Neural progenitor cell (in vitro differentiated cells): ENCODE measurements around the gene KIF9. TPM values are rescaled to one million over a fixed set of nuclear protein-coding genes. Genes with fewer than 3 reads are reported as not detected.
A peak's percentile ranks its signal among the peaks of the same experiment; 100 is the strongest.

ENCODE experiments used
- DNase-seq: peaks from one replicate; pipeline ENCODE4 v3.0.0-alpha.2; 2016; ENCODE audit warnings: low spot score
- H2AFZ ChIP-seq: fragments of 200-600 bp; sonication (generic); replicated peaks from 2 replicates; pipeline ENCODE4 v1.6.1; 2016; ENCODE audit warnings: antibody characterized with exemption
- H3F3A ChIP-seq: fragments of 200-600 bp; sonication (generic); 2 replicates; pipeline ENCODE4 v1.6.1; 2016; ENCODE audit warnings: antibody characterized with exemption, low read depth
- H3K27ac ChIP-seq: fragments of 200-600 bp; sonication (generic); 2 replicates; pipeline ENCODE4 v1.5.1; 2016; ENCODE audit warnings: mild to moderate bottlenecking
- H3K27me3 ChIP-seq: fragments of 200-600 bp; sonication (generic); 2 replicates; pipeline ENCODE4 v1.6.1; 2016; ENCODE audit warnings: mild to moderate bottlenecking, moderate library complexity
- H3K36me3 ChIP-seq: fragments of 200-600 bp; sonication (generic); 2 replicates; pipeline ENCODE4 v1.5.1; 2016
- H3K4me1 ChIP-seq: fragments of 200-600 bp; sonication (generic); 2 replicates; pipeline ENCODE4 v1.6.1; 2016; ENCODE audit warnings: mixed run types
- H3K4me2 ChIP-seq: fragments of 200-600 bp; sonication (generic); 2 replicates; pipeline ENCODE4 v1.6.1; 2016
- H3K4me3 ChIP-seq: fragments of 200-600 bp; sonication (generic); 2 replicates; pipeline ENCODE4 v1.5.1; 2016
- H3K79me2 ChIP-seq: fragments of 200-600 bp; sonication (generic); 2 replicates; pipeline ENCODE4 v1.6.1; 2016; ENCODE audit warnings: low read depth
- H3K9ac ChIP-seq: fragments of 200-600 bp; sonication (generic); 2 replicates; pipeline ENCODE4 v1.6.1; 2016
- H3K9me3 ChIP-seq: fragments of 200-600 bp; sonication (generic); 2 replicates; pipeline ENCODE4 v1.5.1; 2016; ENCODE audit warnings: low read depth
- H4K20me1 ChIP-seq: fragments of 200-600 bp; sonication (generic); 2 replicates; pipeline ENCODE4 v1.6.1; 2016; ENCODE audit warnings: low read depth
- H3K27ac Mint-ChIP-seq: 3 replicates; pipeline ENCODE4 v1.8.0; 2021; ENCODE audit warnings: mixed read lengths
- H3K27me3 Mint-ChIP-seq: 2 replicates; pipeline ENCODE4 v1.8.0; 2022; ENCODE audit warnings: low read depth, mild to moderate bottlenecking, inconsistent platforms, moderate library complexity, mixed read lengths; ENCODE audit not compliant: insufficient read depth
- H3K36me3 Mint-ChIP-seq: 3 replicates; pipeline ENCODE4 v1.8.0; 2021; ENCODE audit warnings: mixed read lengths
- H3K4me1 Mint-ChIP-seq: 3 replicates; pipeline ENCODE4 v1.8.0; 2021; ENCODE audit warnings: mixed read lengths
- H3K4me3 Mint-ChIP-seq: 3 replicates; pipeline ENCODE4 v1.8.0; 2021; ENCODE audit warnings: mild to moderate bottlenecking, moderate library complexity, mixed read lengths
- H3K9me3 Mint-ChIP-seq: 3 replicates; pipeline ENCODE4 v1.8.0; 2020; ENCODE audit warnings: mixed read lengths
- EZH2 ChIP-seq: fragments of 200-600 bp; sonication (generic); IDR thresholded peaks from 2 replicates; pipeline ENCODE4 v1.6.1; 2017; ENCODE audit warnings: antibody characterized with exemption, mild to moderate bottlenecking, moderate library complexity
- EZH2phosphoT487 ChIP-seq: fragments of 200-600 bp; sonication (generic); IDR thresholded peaks from 2 replicates; pipeline ENCODE4 v1.6.1; 2017; ENCODE audit warnings: antibody characterized with exemption
- total RNA-seq: library from RNA; depleted of rRNA; stranded (reverse); fragments of >200 nt; gene quantifications from 2 replicates; pipeline ENCODE4 v1.2.3, GENCODE V29; 2015; ENCODE audit warnings: low replicate concordance
- TF ChIP-seq, protein P1 (sequence below): fragments of 200-600 bp; sonication (generic); IDR thresholded peaks from 2 replicates; pipeline ENCODE4 v1.5.1; 2017; ENCODE audit warnings: antibody characterized with exemption, mild to moderate bottlenecking

KIF9 gene
- total RNA-seq, 1 donor from 2014 or later, result 6.4 TPM

DNA sequence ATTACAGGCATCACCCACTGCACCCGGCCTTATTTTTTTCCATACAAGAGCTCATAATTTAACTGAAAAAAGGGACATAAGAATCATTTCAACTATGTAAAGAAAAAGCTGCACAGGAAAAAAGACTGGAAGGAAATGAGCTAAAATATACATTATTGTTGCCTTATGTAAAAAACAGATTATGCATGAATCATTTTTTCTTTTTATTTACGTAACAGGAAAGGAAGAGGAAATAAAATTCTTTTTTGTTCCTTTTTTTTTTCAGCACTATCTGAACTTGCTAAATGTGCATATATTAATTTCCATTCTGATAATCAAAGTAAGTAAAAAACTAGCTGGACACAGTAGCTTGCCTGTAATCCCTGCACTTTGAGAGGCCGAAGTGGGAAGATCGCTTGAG lies 12.1 kb downstream of the KIF9 start:
- Histone ChIP-seq H2AFZ (no peak overlapping the region), H3K9me3 (no peaks in the 10 kb centered on the region), H3K4me1 (no peaks in the 10 kb centered on the region), H3K27ac (no peak overlapping the region), H4K20me1 (no peaks in the 10 kb centered on the region), H3K9ac (no peak overlapping the region), H3K4me3 (no peak overlapping the region), H3K27me3 (no peaks in the 10 kb centered on the region), H3K36me3 (no peaks in the 10 kb centered on the region), H3K79me2 (no peaks in the 10 kb centered on the region), H3F3A (no peaks in the 10 kb centered on the region), H3K4me2 (no peak overlapping the region)
- Mint-ChIP-seq H3K4me1 (peaks cover 9% of the 10 kb centered on the region), H3K4me3 (no peak overlapping the region), H3K9me3 (no peaks in the 10 kb centered on the region), H3K36me3 (peaks cover 3% of the 10 kb centered on the region), H3K27ac (no peak overlapping the region), H3K27me3 (peaks cover 3% of the 10 kb centered on the region)
- TF ChIP-seq, protein P1, sequence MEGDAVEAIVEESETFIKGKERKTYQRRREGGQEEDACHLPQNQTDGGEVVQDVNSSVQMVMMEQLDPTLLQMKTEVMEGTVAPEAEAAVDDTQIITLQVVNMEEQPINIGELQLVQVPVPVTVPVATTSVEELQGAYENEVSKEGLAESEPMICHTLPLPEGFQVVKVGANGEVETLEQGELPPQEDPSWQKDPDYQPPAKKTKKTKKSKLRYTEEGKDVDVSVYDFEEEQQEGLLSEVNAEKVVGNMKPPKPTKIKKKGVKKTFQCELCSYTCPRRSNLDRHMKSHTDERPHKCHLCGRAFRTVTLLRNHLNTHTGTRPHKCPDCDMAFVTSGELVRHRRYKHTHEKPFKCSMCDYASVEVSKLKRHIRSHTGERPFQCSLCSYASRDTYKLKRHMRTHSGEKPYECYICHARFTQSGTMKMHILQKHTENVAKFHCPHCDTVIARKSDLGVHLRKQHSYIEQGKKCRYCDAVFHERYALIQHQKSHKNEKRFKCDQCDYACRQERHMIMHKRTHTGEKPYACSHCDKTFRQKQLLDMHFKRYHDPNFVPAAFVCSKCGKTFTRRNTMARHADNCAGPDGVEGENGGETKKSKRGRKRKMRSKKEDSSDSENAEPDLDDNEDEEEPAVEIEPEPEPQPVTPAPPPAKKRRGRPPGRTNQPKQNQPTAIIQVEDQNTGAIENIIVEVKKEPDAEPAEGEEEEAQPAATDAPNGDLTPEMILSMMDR, result no peak
- TF ChIP-seq EZH2 (no peak), EZH2phosphoT487 (no peak)
- no peak for DNase-seq

DNA sequence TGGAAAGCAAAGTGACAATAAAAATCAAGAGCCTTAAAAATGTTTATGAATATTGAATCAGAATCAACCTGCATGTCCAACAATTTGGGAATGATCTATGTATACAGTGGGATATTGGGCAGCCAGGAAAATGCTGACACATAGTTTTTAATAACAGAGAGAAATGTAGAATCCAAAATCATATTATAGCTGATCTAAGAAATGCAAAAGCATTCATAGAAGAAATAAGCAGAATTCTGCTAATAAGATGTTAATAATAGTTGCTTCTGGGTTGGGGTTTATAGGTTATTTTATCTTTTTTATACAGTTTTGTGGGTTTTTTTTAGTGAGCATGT lies 15.1 kb downstream of the KIF9 start:
- Histone ChIP-seq H3K9me3 (no peaks in the 10 kb centered on the region), H3K4me1 (no peaks in the 10 kb centered on the region), H3K27ac (no peak overlapping the region), H3K79me2 (no peaks in the 10 kb centered on the region), H3K36me3 (no peaks in the 10 kb centered on the region), H3K9ac (no peak overlapping the region), H3K27me3 (no peaks in the 10 kb centered on the region), H4K20me1 (no peaks in the 10 kb centered on the region), H3K4me2 (no peak overlapping the region), H3K4me3 (no peak overlapping the region), H3F3A (no peaks in the 10 kb centered on the region), H2AFZ (no peak overlapping the region)
- Mint-ChIP-seq H3K9me3 (no peaks in the 10 kb centered on the region), H3K27me3 (peaks cover 4% of the 10 kb centered on the region), H3K27ac (no peak overlapping the region), H3K36me3 (no peaks in the 10 kb centered on the region), H3K4me1 (peaks cover 12% of the 10 kb centered on the region), H3K4me3 (no peak overlapping the region)
- no peak for DNase-seq
- TF ChIP-seq EZH2 (no peak), EZH2phosphoT487 (no peak)
- TF ChIP-seq, protein P1, result no peak

DNA sequence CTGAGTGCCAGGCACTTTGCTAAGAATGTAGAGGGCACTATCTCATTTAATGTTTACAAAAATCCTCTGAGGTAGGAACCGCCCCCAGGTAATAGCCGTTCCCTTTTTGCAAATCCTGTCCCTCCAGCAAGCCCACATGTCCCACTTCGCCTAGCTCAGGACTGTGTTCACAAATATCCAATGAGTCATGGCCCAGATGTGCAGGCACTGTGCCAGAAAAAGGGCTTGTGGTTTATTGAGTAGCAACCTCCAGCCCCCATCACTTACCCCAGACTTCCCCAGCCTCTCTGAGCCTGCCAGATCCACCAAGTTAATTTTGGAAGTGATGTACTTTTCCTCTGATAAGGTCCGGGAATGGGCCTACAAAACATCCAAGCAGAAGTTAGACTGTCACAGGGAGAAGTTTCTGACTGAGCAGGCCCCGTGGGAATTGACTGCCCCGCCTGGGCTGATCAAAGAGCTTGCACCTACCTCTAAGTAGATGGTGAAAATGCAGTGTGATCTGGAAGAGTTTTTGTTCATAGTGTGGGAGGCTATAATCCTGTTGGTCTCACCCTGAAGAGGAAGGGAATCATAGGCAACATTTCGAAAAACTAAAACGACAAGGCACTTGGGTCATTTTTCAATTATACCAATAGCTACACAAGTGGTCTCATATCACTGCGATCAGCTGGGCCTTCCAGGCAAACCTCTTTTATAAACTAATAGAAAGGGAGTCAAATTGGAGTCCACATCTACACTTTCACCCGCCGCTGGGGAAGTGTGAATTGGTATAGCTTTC lies 15.7 kb downstream of the KIF9 start:
- Histone ChIP-seq H3K9me3 (no peaks in the 10 kb centered on the region), H3K4me3 (no peak overlapping the region), H4K20me1 (no peaks in the 10 kb centered on the region), H3K79me2 (no peaks in the 10 kb centered on the region), H3K27ac (no peak overlapping the region), H3K4me1 (no peaks in the 10 kb centered on the region), H3K4me2 (no peak overlapping the region), H3K9ac (no peak overlapping the region), H3K36me3 (no peaks in the 10 kb centered on the region), H2AFZ (no peak overlapping the region), H3F3A (no peaks in the 10 kb centered on the region), H3K27me3 (no peaks in the 10 kb centered on the region)
- Mint-ChIP-seq H3K4me3 (no peak overlapping the region), H3K27me3 (peaks cover 4% of the 10 kb centered on the region), H3K36me3 (no peaks in the 10 kb centered on the region), H3K27ac (peak overlapping the region; percentile 87), H3K9me3 (no peaks in the 10 kb centered on the region), H3K4me1 (peaks cover 12% of the 10 kb centered on the region)
- TF ChIP-seq EZH2phosphoT487 (no peak), EZH2 (no peak)
- TF ChIP-seq, protein P1, result no peak
- DNase-seq, result no peak
